Measurements from ENCODE around the gene BNIP1. TPM values are rescaled to one million over a fixed set of nuclear protein-coding genes. Genes with fewer than 3 reads are reported as not detected.

The BNIP1 gene
- total RNA-seq, 2 donors from 2014 or later, result 6.8 to 7.3 TPM

DNA sequence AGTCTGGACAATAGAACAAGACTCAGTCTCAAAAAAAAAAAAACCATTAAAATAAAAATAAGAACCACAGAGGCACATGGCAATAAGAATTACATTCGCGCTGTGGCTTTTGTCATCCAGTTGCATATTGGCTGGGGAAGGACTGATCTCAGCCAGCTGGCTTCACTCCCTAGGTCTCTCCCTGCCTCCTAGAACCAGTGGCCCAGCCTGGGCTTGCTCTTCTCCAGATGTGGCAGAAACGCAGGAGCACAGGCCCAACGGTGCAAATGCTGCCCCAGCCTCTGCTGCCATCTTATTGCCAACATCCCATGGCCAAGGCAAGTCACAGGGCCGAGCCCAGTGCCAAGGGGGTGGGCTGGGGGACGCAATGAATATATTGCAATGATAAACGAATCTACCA lies 53.7 kb downstream of the BNIP1 start:
- H3K9me3 Mint-ChIP-seq, result peaks cover 18% of the 10 kb centered on the region
- Histone ChIP-seq H3K36me3 (ENCODE audit: control insufficient read depth, insufficient read depth, low read length) (no peaks in the 10 kb centered on the region), H3K27ac (ENCODE audit: low read depth, low read length) (no peak overlapping the region), H3K9ac (ENCODE audit: extremely low read depth, low read length, poor library complexity, severe bottlenecking) (no peak overlapping the region), H3K27me3 (ENCODE audit: control insufficient read depth, insufficient read depth, low read length, poor library complexity, severe bottlenecking) (peaks cover 7% of the 10 kb centered on the region), H3K9me3 (ENCODE audit: control insufficient read depth, low read length) (peaks cover 11% of the 10 kb centered on the region), H3K4me1 (ENCODE audit: control insufficient read depth, insufficient read depth, low read length) (no peaks in the 10 kb centered on the region), H3K4me3 (ENCODE audit: low read length) (no peak overlapping the region)
- 88 to 90% methylated on average over 4 to 7 of the region's 7 CpGs for WGBS, 2 experiments (ENCODE audit: insufficient coverage in 1 of 2, insufficient read length in 1 of 2)
- no peak overlapping the region for H3K4me3 Mint-ChIP-seq
- H3K36me3 Mint-ChIP-seq (ENCODE audit: low read depth), result no peaks in the 10 kb centered on the region
- TF ChIP-seq, protein P1, sequence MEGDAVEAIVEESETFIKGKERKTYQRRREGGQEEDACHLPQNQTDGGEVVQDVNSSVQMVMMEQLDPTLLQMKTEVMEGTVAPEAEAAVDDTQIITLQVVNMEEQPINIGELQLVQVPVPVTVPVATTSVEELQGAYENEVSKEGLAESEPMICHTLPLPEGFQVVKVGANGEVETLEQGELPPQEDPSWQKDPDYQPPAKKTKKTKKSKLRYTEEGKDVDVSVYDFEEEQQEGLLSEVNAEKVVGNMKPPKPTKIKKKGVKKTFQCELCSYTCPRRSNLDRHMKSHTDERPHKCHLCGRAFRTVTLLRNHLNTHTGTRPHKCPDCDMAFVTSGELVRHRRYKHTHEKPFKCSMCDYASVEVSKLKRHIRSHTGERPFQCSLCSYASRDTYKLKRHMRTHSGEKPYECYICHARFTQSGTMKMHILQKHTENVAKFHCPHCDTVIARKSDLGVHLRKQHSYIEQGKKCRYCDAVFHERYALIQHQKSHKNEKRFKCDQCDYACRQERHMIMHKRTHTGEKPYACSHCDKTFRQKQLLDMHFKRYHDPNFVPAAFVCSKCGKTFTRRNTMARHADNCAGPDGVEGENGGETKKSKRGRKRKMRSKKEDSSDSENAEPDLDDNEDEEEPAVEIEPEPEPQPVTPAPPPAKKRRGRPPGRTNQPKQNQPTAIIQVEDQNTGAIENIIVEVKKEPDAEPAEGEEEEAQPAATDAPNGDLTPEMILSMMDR (conservative IDR thresholded peaks at IDR 0.05), result no peak
- H3K27me3 Mint-ChIP-seq (ENCODE audit: insufficient read depth), result peaks cover 25% of the 10 kb centered on the region
- DNase-seq, result no peak
- peaks cover 3% of the 10 kb centered on the region for H3K4me1 Mint-ChIP-seq
- no peak overlapping the region for H3K27ac Mint-ChIP-seq

DNA sequence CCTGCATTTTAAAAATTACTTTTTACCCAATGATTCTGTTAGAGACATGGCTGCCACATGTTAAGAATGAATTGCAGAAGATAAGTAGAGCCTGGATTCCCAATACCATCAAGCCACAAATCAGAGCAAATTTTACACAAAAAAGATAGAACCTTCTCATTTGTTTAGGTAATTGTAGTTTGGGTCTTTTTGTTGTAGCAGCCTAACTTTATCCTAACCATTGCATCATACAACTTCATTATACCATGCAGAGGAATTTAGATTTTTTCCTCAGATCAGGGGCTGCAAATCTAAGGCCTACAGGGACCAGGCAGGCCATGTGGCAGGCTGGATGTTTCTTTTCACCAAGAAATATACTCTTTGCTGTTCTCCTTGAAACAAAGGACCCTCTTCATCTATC lies 56.0 kb downstream of the BNIP1 start:
- peaks cover 23% of the 10 kb centered on the region for H3K27me3 Mint-ChIP-seq (ENCODE audit: insufficient read depth)
- H3K9me3 ChIP-seq (ENCODE audit: control insufficient read depth, low read length), result peaks cover 11% of the 10 kb centered on the region
- H3K27ac Mint-ChIP-seq, result no peak overlapping the region
- TF ChIP-seq, protein P1 (conservative IDR thresholded peaks at IDR 0.05), result no peak
- H3K4me1 Mint-ChIP-seq, result peaks cover 3% of the 10 kb centered on the region
- no peak overlapping the region for H3K4me3 Mint-ChIP-seq
- H3K9me3 Mint-ChIP-seq, result peaks cover 18% of the 10 kb centered on the region
- peaks cover 8% of the 10 kb centered on the region for H3K27me3 ChIP-seq (ENCODE audit: control insufficient read depth, insufficient read depth, low read length, poor library complexity, severe bottlenecking)
- H3K9ac ChIP-seq (ENCODE audit: extremely low read depth, low read length, poor library complexity, severe bottlenecking), result no peak overlapping the region
- H3K27ac ChIP-seq (ENCODE audit: low read depth, low read length), result no peak overlapping the region
- no peak for DNase-seq
- H3K4me3 ChIP-seq (ENCODE audit: low read length), result no peak overlapping the region
- H3K4me1 ChIP-seq (ENCODE audit: control insufficient read depth, insufficient read depth, low read length), result no peaks in the 10 kb centered on the region
- no peaks in the 10 kb centered on the region for H3K36me3 Mint-ChIP-seq (ENCODE audit: low read depth)
- H3K36me3 ChIP-seq (ENCODE audit: control insufficient read depth, insufficient read depth, low read length), result no peaks in the 10 kb centered on the region

DNA sequence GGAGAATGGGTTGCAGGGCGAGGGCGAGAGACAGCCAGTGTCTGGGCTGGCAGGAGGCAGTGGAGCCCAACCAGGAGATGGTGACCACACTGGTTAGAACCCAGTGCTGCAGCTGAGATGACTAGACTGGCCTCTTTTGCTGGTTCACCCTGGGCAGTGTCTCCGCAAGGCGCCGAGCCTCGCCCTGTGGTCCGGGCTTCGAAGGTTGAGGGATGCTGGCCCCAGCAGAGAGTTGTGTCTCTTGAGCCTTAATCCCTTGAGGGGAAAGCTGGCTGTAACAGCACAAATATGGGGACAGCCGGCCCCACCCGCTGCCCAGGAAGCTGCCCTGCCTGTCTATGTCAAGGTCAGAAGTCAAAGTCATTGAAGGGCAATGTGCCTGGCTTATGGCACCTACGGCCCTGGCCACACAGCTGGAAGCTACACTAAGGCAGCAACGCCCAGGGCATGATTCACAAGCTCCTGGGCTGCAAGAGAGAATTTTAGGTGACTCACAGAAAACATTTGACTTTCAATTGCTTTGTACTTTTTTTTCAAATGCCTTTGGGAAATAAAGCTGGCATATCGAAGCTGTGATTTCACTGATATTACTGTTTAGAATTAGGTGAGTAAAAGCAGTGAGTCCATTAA lies 57.4 kb downstream of the BNIP1 start:
- Histone ChIP-seq H3K9ac (ENCODE audit: extremely low read depth, low read length, poor library complexity, severe bottlenecking) (no peak overlapping the region), H3K27ac (ENCODE audit: low read depth, low read length) (no peak overlapping the region), H3K27me3 (ENCODE audit: control insufficient read depth, insufficient read depth, low read length, poor library complexity, severe bottlenecking) (peaks cover 17% of the 10 kb centered on the region), H3K4me1 (ENCODE audit: control insufficient read depth, insufficient read depth, low read length) (no peaks in the 10 kb centered on the region), H3K36me3 (ENCODE audit: control insufficient read depth, insufficient read depth, low read length) (no peaks in the 10 kb centered on the region), H3K9me3 (ENCODE audit: control insufficient read depth, low read length) (peaks cover 11% of the 10 kb centered on the region), H3K4me3 (ENCODE audit: low read length) (no peak overlapping the region)
- peaks cover 36% of the 10 kb centered on the region for H3K27me3 Mint-ChIP-seq (ENCODE audit: insufficient read depth)
- H3K27ac Mint-ChIP-seq, result no peak overlapping the region
- DNase-seq, result no peak
- 86 to 91% methylated on average over 12 to 13 of the region's 13 CpGs for WGBS, 2 experiments (ENCODE audit: insufficient coverage in 1 of 2, insufficient read length in 1 of 2)
- TF ChIP-seq, protein P1 (conservative IDR thresholded peaks at IDR 0.05), result no peak
- peaks cover 18% of the 10 kb centered on the region for H3K9me3 Mint-ChIP-seq
- peaks cover 3% of the 10 kb centered on the region for H3K4me1 Mint-ChIP-seq
- no peaks in the 10 kb centered on the region for H3K36me3 Mint-ChIP-seq (ENCODE audit: low read depth)
- no peak overlapping the region for H3K4me3 Mint-ChIP-seq

Data from endodermal cell (in vitro differentiated cells).